Panc1 (cell line): Measurements from ENCODE around the gene SLC7A14.

ENCODE experiments used
- CTCF ChIP-seq: fragments of 450-650 bp; IDR thresholded peaks from 2 replicates; pipeline ENCODE4 v1.5.1; 2017; ENCODE audit warnings: mild to moderate bottlenecking
- POLR2AphosphoS5 ChIP-seq: IDR thresholded peaks from 2 replicates; pipeline ENCODE4 v1.6.1; 2012; ENCODE audit warnings: mild to moderate bottlenecking, low read depth, low read length, moderate library complexity
- REST ChIP-seq, 2 experiments: IDR thresholded peaks; 2 replicates each; pipeline ENCODE4 v1.6.1; 2011 to 2012; ENCODE audit warnings: low read depth in 2 of 2, control low read depth in 1 of 2, low read length in 1 of 2, mild to moderate bottlenecking in 1 of 2, moderate library complexity in 1 of 2; ENCODE audit not compliant: insufficient read depth in 1 of 2
- SIN3A ChIP-seq: IDR thresholded peaks from 2 replicates; pipeline ENCODE4 v1.6.1; 2012; ENCODE audit warnings: low read depth, mild to moderate bottlenecking, low read length, moderate library complexity, borderline replicate concordance; ENCODE audit not compliant: insufficient read depth
- TCF7L2 ChIP-seq: IDR thresholded peaks from 2 replicates; pipeline ENCODE4 v1.6.1; 2011; ENCODE audit warnings: mild to moderate bottlenecking, low read depth, low read length, inconsistent platforms

- TF ChIP-seq CTCF (no peak), TCF7L2 (no peak), POLR2AphosphoS5 (no peak), REST (IDR thresholded peaks at IDR 0.05; ENCODE audit: insufficient read depth in 1 of 2, low read depth in 2 of 2, low read length in 1 of 2) (no peak), SIN3A (no peak)
Measured at GRCh38 chr3:170585008-170585936, 603 bp downstream of the SLC7A14 start.
